GM19099 (cell line): ENCODE data around the gene DNA2.
A peak's percentile ranks its signal among the peaks of the same experiment; 100 is the strongest.

Experiments
- POLR2A ChIP-seq: IDR thresholded peaks from 3 replicates; pipeline ENCODE4 v1.6.1; 2011; ENCODE audit warnings: low read depth; ENCODE audit not compliant: insufficient read length; ENCODE audit errors: extremely low read depth

The DNA2 gene

DNA sequence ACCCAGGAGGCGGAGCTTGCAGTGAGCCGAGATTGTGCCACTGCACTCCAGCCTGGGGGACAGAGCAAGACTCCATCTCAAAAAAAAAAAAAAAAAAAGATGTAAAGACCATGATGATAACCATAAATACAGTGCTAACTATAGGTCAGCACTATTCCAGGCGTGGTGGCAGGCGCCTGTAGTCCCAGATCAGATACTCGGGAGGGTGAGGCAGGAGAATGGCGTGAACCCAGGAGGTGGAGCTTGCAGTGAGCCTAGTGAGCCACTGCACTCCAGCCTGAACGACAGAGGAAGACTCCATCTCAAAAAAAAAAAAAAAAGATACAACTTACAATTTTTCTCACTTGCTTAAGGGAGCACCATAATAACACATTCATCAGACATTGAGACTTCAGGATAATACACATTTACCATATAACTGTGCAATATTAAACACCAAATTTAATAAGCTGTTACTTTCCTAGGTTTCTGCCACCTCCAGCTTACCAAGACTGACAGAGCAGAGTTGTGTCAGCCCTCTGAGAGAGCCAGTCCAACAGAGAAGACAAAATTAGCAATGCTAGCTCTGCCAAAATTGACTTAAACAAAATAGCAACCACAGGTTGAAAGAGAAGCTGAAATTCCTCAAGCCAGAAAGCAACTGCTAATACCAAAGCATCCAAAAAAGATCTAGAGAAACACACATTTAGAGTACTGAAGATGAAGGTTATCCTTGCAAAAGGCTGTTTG lies 8.2 kb downstream of the DNA2 start:
- TF ChIP-seq POLR2A = no peak

DNA sequence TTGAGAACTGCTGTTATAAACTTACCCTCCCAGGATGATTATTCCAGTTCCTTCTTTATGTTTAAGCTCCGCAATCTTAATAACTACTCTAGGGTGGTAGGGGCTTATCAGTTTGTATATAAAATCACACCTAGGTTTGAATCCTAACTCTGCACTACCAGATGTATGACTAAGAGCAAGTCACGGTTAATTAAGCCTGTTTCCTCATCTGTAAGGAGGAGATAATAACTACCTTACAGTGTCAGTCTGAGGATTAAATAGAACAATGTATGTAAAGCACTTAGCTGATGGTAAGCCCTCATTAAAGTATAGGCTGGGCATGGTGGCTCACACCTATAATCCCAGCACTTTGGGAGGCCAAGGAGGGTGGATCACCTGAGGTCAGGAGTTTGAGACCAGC lies 9.2 kb downstream of the DNA2 start:
- TF ChIP-seq POLR2A = no peak

DNA sequence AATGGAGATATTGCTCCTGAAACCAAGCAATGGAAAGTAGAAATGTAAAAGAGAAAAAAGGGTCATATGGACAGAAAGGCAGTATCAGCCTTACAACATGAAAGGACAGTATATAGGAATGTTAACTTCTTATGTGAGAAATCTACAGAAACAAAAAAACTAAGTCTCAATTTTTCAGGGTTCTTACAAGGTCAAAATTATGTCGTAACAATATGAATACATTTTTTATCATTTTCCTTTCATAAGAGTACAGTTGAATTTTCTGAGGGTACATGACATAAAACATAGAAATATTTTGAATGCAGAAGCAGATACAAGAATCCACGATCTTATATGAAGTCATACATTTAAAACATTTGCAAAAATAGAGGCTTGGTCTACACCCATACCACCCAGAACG lies 10.7 kb downstream of the DNA2 start:
- TF ChIP-seq POLR2A = no peak

DNA sequence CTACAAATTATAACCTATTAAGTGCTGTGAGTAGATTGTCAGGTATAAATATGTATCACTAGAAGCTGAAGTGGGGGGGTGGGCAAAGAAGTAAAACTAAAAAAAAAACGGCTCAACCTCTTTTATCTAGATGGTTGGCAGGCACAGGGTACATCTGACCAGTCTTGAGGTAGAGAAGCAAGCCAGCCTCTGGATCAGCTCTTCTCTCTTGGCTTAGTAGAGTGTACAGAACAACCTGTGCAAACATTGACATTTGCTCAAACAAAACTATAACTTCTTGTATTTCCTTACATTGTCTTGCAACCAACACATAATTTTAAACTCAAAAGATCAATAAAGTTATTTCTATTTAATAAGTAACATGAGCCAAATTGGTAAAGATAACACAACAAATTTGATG lies 25.6 kb downstream of the DNA2 start:
- TF ChIP-seq POLR2A = no peak

DNA sequence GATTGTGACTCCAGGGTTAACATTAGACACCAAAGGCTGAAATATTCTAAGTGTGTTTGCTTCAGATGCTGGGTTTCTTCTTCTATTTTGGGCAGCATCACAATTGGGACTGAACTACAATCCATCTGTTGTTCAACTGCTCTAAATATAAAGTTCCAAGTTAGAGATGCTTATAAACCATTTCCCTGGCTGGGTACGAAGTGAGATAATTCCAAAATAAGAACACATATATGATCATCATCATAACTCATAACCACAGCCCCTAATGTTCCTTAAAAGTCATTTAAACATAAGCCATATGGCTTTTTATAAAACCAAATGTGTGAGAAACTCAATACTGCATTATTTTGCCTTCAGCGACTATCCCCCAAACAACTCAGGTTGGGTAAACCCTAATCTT lies 28.8 kb downstream of the DNA2 start:
- TF ChIP-seq POLR2A = no peak

DNA sequence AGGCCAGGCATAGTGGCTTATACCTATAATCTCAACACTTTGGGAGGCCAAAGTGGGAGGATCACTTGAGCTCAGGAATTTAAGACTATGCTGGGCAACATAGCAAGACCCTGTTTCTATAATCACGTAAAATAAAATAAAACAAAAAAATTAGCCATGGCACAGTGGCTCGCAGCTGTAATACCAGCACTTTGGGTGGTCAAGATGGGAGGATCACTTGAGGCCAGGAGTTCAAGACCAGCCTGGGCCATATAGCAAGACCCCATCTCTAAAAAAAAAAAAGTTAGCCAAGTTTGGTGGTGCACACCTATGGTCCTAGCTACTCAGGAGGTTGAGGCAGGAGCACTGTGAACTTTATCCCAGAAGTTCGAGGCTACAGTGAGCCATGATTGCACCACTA lies 30.9 kb downstream of the DNA2 start:
- no peak for TF ChIP-seq POLR2A

DNA sequence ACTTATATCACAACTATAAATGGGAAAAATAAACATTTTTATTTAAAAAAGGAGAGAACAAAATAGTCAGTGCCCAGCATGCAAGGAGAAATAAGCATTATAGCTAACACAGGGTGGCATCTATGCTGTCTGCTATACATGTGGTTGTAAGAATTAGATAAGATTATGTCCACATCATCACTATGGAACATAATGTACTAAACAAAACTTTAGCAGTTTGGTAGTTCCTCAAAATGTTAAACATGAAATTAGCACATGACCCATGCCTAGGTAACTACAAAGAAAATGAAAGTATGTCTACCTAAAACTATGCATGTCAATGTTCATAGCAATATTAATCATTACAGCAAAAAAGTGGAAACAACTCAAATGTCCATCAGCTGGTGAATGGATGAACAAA lies 36.0 kb downstream of the DNA2 start:
- no peak for TF ChIP-seq POLR2A

DNA sequence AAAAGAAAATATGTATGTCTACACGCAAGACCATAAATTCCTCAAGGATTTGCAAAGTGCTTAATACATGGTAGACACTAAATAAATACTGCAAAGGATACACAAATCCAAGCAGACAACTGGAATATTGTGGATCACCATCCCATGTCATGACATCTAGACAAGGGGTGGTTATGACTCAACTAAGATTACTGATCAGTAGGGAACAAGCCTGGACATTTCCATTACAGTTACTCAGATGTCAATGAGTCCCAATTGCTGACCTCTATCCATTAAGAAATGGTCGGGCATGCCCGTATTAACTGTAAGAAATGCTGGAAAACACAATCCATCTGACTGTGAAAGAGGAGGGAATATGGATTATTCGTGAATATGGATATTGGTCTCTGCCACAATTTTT lies 37.1 kb downstream of the DNA2 start:
- TF ChIP-seq POLR2A = no peak

DNA sequence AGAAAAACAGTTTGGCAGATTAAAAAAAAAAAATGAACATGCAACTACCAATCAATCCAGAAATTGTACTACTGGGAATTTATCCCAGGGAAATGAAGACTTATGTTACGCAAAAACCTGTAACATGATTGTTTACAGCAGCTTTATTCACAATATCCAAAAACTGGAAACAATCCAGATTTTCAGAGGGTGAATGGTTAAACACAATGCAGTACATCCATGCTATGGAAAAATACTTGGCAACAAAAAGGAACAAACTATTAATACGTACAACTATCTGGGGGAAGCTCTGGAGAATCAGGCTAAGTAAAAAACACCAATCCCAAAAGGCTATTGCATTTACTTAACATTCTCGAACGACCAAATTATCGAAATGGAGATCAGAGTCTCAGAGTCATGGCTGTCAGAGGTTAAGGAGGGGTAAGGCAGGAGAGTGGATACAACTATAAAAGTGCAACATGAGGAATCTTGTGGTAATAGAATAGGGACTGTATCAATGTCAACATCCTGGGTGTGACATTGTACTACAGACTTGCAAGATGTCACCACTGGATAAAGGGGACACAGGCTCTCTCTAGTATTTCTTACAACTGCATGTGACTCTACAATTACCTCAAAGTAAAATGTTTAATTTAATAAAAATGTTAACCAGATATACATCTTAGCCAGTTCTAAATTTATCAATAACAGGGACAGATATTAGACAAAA lies 43.2 kb downstream of the DNA2 start:
- no peak for TF ChIP-seq POLR2A

DNA sequence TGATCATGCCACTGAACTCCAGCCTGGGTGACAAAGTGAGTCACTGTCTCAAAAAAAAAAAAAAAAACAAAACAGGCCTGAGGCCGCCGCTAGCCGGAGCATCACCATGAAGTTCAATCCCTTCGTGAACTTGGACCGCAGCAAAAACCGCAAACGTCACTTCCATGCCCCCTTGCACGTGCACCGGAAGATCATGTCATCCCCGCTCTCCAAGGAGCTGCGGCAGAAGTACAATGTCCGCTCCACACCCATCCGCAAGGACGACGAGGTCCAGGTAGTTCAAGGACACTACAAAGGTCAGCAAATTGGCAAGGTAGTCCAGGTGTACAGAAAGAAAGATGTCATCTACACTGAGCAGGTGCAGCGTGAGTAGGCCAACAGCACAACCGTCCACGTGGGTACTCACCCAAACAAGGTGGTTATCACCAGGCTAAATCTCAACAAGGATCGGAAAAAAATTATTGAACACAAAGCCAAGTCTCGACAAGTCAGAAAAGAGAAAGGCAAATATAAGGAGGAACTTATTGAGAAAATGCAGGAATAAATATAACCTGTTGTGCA lies 47.2 kb downstream of the DNA2 start:
- TF ChIP-seq POLR2A = no peak

DNA sequence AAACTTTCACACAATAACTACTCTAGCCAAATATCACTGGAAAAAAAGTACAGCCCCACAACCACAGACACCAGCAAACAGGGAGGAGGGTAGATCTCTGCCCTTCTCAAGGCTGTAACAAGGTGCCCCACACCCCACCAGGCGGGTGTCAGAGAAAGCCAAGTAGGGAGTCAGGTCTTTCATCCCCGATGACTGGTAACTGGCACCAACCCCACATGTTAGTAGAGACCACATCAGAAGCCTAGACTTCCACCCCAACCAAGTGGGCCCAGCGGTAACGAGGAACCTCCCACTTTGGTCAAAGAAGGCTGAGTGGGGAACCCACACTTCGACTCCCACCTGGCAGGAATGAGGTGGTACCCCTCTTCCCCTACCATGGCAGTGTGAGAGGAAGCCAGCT lies 48.3 kb downstream of the DNA2 start:
- TF ChIP-seq POLR2A = no peak

DNA sequence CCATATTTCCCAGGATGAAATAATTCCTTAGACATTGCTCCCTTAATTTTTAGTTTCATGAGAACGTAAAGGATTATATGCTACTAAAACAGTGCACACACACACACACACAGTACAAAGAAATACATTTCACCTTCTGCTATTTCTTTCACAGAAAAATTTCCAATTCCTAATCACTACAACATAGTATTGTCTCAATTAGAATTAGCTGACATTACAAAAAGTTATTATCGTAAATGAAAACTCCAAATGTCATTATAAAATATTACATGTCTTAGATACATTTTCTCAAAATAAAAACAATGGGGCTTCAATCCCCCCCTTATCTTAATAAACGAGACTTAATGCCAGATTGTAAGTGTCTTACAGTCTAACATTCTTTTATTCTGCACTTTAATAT lies 52.4 kb downstream of the DNA2 start:
- TF ChIP-seq POLR2A = no peak

DNA sequence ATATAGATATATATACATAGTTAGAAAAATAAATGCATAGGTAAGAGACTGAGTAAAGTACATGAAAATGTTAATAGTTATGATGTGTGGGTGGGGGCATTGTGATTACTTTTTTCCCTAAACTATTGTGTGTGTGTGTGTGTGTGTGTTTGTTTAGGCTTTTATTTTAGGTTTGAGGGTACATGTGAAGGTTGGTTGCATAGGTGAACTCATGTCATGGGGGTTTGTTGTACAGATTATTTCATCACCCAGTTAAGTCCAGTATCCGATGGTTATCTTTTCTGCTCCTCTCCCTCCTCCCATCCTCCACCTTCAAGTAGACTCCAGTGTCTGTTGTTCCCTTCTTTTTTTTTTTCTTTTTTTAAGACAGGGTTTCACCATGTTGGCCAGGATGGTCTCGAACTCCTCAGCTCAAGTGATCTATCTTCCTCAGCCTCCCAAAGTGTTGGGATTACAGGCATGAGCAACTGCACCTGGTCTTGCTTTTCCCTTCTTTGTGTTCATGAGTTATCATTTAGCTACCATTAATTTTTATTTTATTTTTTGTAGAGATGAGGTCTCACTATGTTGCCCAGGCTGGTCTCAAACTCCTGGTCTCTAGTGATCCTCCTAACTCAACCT lies 62.8 kb downstream of the DNA2 start:
- TF ChIP-seq POLR2A = no peak

DNA sequence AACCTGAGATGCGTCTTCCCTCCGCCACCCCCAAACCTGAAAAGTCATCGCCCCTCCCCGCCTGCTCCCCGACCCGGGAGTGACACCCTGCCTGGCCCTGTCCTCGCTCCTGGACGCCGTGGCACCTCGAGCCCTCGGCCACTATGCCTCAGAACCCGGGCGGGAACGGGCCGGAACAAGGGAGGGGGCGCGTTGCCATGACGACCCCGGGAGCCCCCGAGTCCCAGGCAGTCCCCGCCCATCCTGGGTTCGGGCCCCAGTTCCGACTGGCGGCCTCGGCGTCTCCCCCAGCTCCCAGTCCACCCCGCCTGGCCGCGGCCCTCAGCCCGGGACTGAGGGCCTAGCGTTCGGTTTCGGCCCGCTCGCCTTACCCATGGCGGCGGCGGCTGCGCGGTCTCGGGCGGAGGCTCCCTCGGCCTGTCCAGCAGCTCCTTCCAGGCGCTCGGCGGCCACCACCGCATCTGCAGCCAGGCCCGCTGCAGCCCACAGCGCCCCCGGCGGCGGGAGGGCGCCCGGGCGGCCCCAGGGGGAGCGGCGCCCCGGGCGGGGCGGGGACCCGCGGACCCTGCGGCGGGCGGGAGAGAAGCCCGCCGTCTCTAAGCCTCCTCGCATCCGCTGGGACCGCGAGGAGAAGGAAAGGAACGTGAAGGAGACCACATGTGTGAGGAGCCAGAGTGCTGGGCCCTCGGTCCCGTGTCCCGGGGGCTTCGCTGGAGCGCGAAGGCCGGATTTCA lies 64.8 kb downstream of the DNA2 start, which contains the start of gene RUFY2:
Gene RUFY2, minus strand, starts transcription at position 463 of the 734 bp plus-strand sequence. Its CDS starts 88 bp downstream, at position 375.
- TF ChIP-seq POLR2A = peak; percentile 71

DNA sequence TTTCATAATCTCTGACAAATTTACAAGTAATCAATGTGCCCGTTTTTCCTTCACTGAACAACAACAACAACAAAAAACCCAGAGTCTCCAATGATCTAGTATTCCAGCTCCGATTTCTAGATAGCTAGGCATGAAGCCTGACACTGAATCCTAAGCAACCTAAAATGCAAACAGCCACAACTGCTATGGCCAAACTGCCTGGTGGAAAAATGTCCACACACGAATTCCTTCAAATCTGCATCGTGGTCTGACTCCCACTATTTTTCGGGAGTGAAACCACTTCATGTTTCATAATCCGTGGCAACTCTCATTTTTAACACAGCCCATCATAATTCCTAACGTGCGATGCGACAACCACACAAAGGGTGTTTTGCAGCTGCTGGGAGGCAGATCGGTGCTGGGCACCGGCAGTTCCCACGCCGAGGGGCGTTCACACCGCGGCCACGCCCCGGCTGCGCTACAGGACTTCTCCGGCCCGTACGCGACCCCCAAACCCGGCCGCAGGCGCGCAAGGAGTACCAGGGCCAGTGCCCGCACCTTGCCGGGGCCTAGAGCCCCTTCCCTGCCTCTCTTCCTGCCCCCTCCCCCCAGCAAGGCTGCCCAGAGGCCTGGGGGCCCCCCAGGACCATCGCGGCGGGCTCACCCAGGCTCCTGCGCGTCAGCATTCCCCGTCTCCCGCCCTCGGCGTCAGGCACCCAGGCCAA lies 65.5 kb downstream of the DNA2 start:
- TF ChIP-seq POLR2A = peak; percentile 31

DNA sequence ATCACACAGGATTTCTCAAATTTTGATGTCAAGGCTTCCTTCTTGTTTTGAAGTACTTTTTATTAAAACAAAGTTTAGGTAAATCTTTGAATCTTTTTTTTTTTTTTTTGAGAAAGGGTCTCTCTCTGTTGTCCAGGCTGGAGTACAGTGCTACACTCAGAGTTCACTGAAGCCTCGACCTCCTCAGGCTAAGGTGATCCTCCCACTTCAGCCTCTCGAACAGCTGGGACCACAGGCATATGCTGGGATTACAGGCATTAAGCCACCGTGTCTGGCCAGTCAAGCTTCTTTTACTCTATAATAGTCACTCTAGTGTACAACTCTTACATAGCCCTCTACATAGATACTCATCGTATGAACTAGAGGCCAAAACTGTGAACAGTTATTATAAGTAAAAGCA lies 68.1 kb downstream of the DNA2 start:
- no peak for TF ChIP-seq POLR2A
